Measurements from ENCODE around the gene SPRR3.

Gene SPRR3

GRCh38 chr1:153001382-153001781, at the start of gene SPRR3:
TSS of gene SPRR3 (plus strand) at chr1:153001749. CDS start at chr1:153003021, 1,272 bp downstream.
- no peak for DNase-seq (ENCODE audit: low spot score)

- DNase-seq (ENCODE audit: low spot score), result no peak
These were observed 47.8 kb upstream of the SPRR3 start for GRCh38 chr1:152953761-152954160.

GRCh38 chr1:152954436-152954835, 47.1 kb upstream of the SPRR3 start:
- no peak for DNase-seq (ENCODE audit: low spot score)

GRCh38 chr1:152957561-152957960, 44.0 kb upstream of the SPRR3 start:
- DNase-seq (ENCODE audit: low spot score), result no peak

GRCh38 chr1:152959273-152959672, 42.3 kb upstream of the SPRR3 start:
- DNase-seq (ENCODE audit: low spot score), result no peak

- DNase-seq (ENCODE audit: low spot score), result no peak
These were observed 41.6 kb upstream of the SPRR3 start for GRCh38 chr1:152959801-152960451.

- no peak for DNase-seq (ENCODE audit: low spot score)
These were observed 41.0 kb upstream of the SPRR3 start for GRCh38 chr1:152960452-152961044.

GRCh38 chr1:152961226-152961891, 40.2 kb upstream of the SPRR3 start:
- DNase-seq (ENCODE audit: low spot score), result no peak

- DNase-seq (ENCODE audit: low spot score), result no peak
These were observed 38.6 kb upstream of the SPRR3 start for GRCh38 chr1:152962876-152963415.

GRCh38 chr1:152964536-152964935, 37.0 kb upstream of the SPRR3 start:
- no peak for DNase-seq (ENCODE audit: low spot score)

GRCh38 chr1:152965853-152966252, 35.7 kb upstream of the SPRR3 start:
- no peak for DNase-seq (ENCODE audit: low spot score)

GRCh38 chr1:152967201-152967600, 34.3 kb upstream of the SPRR3 start:
- DNase-seq (ENCODE audit: low spot score), result no peak

GRCh38 chr1:152968248-152968647, 33.3 kb upstream of the SPRR3 start:
- DNase-seq (ENCODE audit: low spot score), result no peak

- DNase-seq (ENCODE audit: low spot score), result no peak
These were observed 32.5 kb upstream of the SPRR3 start for GRCh38 chr1:152969036-152969435.

GRCh38 chr1:152970495-152970894, 31.1 kb upstream of the SPRR3 start, which contains the start of gene SPRR4:
TSS of gene SPRR4 (plus strand) at chr1:152970648. CDS start at chr1:152971891, 1,243 bp downstream.
- no peak for DNase-seq (ENCODE audit: low spot score)

GRCh38 chr1:152972196-152972886, 29.2 kb upstream of the SPRR3 start:
- no peak for DNase-seq (ENCODE audit: low spot score)

- DNase-seq (ENCODE audit: low spot score), result no peak
These were observed 24.9 kb upstream of the SPRR3 start for GRCh38 chr1:152976688-152977087.

GRCh38 chr1:152977614-152978013, 23.9 kb upstream of the SPRR3 start:
- DNase-seq (ENCODE audit: low spot score), result no peak

- no peak for DNase-seq (ENCODE audit: low spot score)
These were observed 20.9 kb upstream of the SPRR3 start for GRCh38 chr1:152980676-152981075.

- no peak for DNase-seq (ENCODE audit: low spot score)
These were observed 20.2 kb upstream of the SPRR3 start for GRCh38 chr1:152981146-152981871.

GRCh38 chr1:152982076-152982475, 19.5 kb upstream of the SPRR3 start:
- no peak for DNase-seq (ENCODE audit: low spot score)

GRCh38 chr1:152983234-152983633, 18.3 kb upstream of the SPRR3 start:
- no peak for DNase-seq (ENCODE audit: low spot score)
